IMR-90 (cell line): ENCODE results near the gene CD44. TPM values are rescaled to one million over a fixed set of nuclear protein-coding genes. Genes with fewer than 3 reads are reported as not detected.

Experiments used
- ATAC-seq: fragments of 200-7000 bp; cut with Tn5 transposase; 2 replicates; pipeline ENCODE4 v1.9.1; 2020; ENCODE audit warnings: low read depth, mild to moderate bottlenecking, moderate library complexity
- BruUV-seq: library from RNA; stranded (reverse); fragments of 400-500 nt; replicated peaks from 2 replicates; lab custom pipeline; 2021; lab: Mats Ljungman, UMichigan
- CTCF ChIA-PET: fragments of 300-600 bp; formaldehyde crosslinking; extraction: SDS; loops from one replicate; lab custom pipeline; 2021; ENCODE audit warnings: antibody characterized with exemption; lab: Yijun Ruan, JAX
- POLR2A ChIA-PET: fragments of 300-600 bp; sonication (Branson Sonifier 250); formaldehyde crosslinking; loops from one replicate; lab custom pipeline; 2022; ENCODE audit warnings: antibody characterized with exemption; ENCODE audit not compliant: unreplicated experiment; lab: Charles Lee
- DNase-seq: peaks from one replicate; pipeline ENCODE4 v3.0.0; 2013
- H2AFZ ChIP-seq: replicated peaks from 2 replicates; pipeline ENCODE3; 2013; ENCODE audit warnings: low read length, mild to moderate bottlenecking; ENCODE audit not compliant: poor library complexity
- H2AK5ac ChIP-seq: 2 replicates; pipeline ENCODE4 v1.6.1; 2013; ENCODE audit warnings: low read depth, low read length, inconsistent platforms
- H2AK9ac ChIP-seq: replicated peaks from 2 replicates; pipeline ENCODE3; 2013; ENCODE audit warnings: mild to moderate bottlenecking, low read depth, low read length, moderate library complexity; ENCODE audit not compliant: poor library complexity
- H2BK120ac ChIP-seq: 2 replicates; pipeline ENCODE4 v1.6.1; 2013; ENCODE audit warnings: low read depth, low read length, inconsistent platforms
- H2BK15ac ChIP-seq: 3 replicates; pipeline ENCODE4 v1.6.1; 2013; ENCODE audit warnings: low read depth, low read length, inconsistent platforms
- H2BK20ac ChIP-seq: 2 replicates; pipeline ENCODE4 v1.6.1; 2013; ENCODE audit warnings: low read depth, mild to moderate bottlenecking, inconsistent platforms, low read length, moderate library complexity
- H2BK5ac ChIP-seq: 2 replicates; pipeline ENCODE4 v1.6.1; 2013; ENCODE audit warnings: mild to moderate bottlenecking, low read depth, low read length, inconsistent platforms; ENCODE audit not compliant: poor library complexity, severe bottlenecking
- H3K14ac ChIP-seq: replicated peaks from 2 replicates; pipeline ENCODE4 v1.6.1; 2013; ENCODE audit warnings: low read depth, low read length, inconsistent platforms
- H3K18ac ChIP-seq: 2 replicates; pipeline ENCODE4 v1.6.1; 2013; ENCODE audit warnings: low read depth, low read length, control low read depth
- H3K23ac ChIP-seq: 2 replicates; pipeline ENCODE4 v1.6.1; 2013; ENCODE audit warnings: low read depth, low read length, inconsistent platforms
- H3K27ac ChIP-seq: 2 replicates; pipeline ENCODE4 v1.5.1; 2013; ENCODE audit warnings: mild to moderate bottlenecking, control low read depth, low read length; ENCODE audit not compliant: insufficient read depth
- H3K27me3 ChIP-seq: 2 replicates; pipeline ENCODE4 v1.6.1; 2013; ENCODE audit warnings: low read length; ENCODE audit not compliant: control insufficient read depth, insufficient read depth
- H3K36me3 ChIP-seq: 2 replicates; pipeline ENCODE4 v1.6.1; 2013; ENCODE audit warnings: low read length, mixed read lengths; ENCODE audit not compliant: control insufficient read depth, insufficient read depth
- H3K4ac ChIP-seq: 2 replicates; pipeline ENCODE4 v1.6.1; 2013; ENCODE audit warnings: low read depth, low read length, inconsistent platforms
- H3K4me1 ChIP-seq: 2 replicates; pipeline ENCODE4 v1.6.1; 2013; ENCODE audit warnings: low read length, mixed read lengths; ENCODE audit not compliant: control insufficient read depth, insufficient read depth
- H3K4me2 ChIP-seq: 2 replicates; pipeline ENCODE4 v1.6.1; 2013; ENCODE audit warnings: low read depth, mild to moderate bottlenecking, control low read depth, low read length, moderate library complexity
- H3K4me3 ChIP-seq: 2 replicates; pipeline ENCODE4 v1.5.1; 2013; ENCODE audit warnings: low read depth, mild to moderate bottlenecking, control low read depth, low read length, moderate library complexity; ENCODE audit not compliant: insufficient read depth
- H3K56ac ChIP-seq: 2 replicates; pipeline ENCODE4 v1.6.1; 2013; ENCODE audit warnings: low read length, inconsistent platforms; ENCODE audit not compliant: insufficient read depth; ENCODE audit errors: extremely low read depth
- H3K79me1 ChIP-seq, 2 experiments: 2 replicates each; pipeline ENCODE4 v1.6.1; 2013; ENCODE audit warnings: low read length in 2 of 2, inconsistent platforms in 1 of 2, low read depth in 1 of 2
- H3K9ac ChIP-seq: 2 replicates; pipeline ENCODE4 v1.6.1; 2013; ENCODE audit warnings: low read depth, low read length, control low read depth
- H3K9me1 ChIP-seq: 2 replicates; pipeline ENCODE4 v1.6.1; 2013; ENCODE audit warnings: low read length, inconsistent platforms; ENCODE audit not compliant: insufficient read depth
- H3K9me3 ChIP-seq: 2 replicates; pipeline ENCODE4 v1.6.1; 2013; ENCODE audit warnings: low read length; ENCODE audit not compliant: control insufficient read depth, insufficient read depth
- H4K20me1 ChIP-seq: 2 replicates; pipeline ENCODE4 v1.6.1; 2013; ENCODE audit warnings: low read length, inconsistent platforms; ENCODE audit not compliant: insufficient read depth
- H4K5ac ChIP-seq: 2 replicates; pipeline ENCODE4 v1.6.1; 2013; ENCODE audit warnings: mild to moderate bottlenecking, low read depth, low read length, control low read depth
- H4K8ac ChIP-seq, 2 experiments: 2 replicates each; pipeline ENCODE4 v1.6.1; 2013; ENCODE audit warnings: low read depth in 2 of 2, low read length in 2 of 2, control low read depth in 1 of 2, inconsistent platforms in 1 of 2
- H4K91ac ChIP-seq: 2 replicates; pipeline ENCODE4 v1.6.1; 2013; ENCODE audit warnings: low read depth, low read length, inconsistent platforms; ENCODE audit not compliant: insufficient read depth
- CHD1 ChIP-seq: IDR thresholded peaks from 2 replicates; pipeline ENCODE4 v1.6.1; 2012; ENCODE audit warnings: low read depth, low read length, improper control_type of control experiment
- FOS ChIP-seq: fragments of 150-350 bp; IDR thresholded peaks from 2 replicates; pipeline ENCODE4 v1.6.1; 2016; ENCODE audit warnings: low read depth, low read length
- NFE2L2 ChIP-seq: fragments of 150-350 bp; IDR thresholded peaks from 2 replicates; pipeline ENCODE4 v1.6.1; 2016; ENCODE audit warnings: low read depth, mild to moderate bottlenecking, low read length
- RFX5 ChIP-seq: IDR thresholded peaks from 2 replicates; pipeline ENCODE4 v1.8.0; 2012; ENCODE audit warnings: low read depth, mild to moderate bottlenecking, low read length, moderate library complexity
- WGBS, 2 experiments: methylation state at CpG; one replicate each; pipeline versions ENCODE4 v1.1.5 to v1.1.7; 2013; ENCODE audit warnings: missing lambda C conversion rate in 2 of 2; ENCODE audit not compliant: insufficient read length in 1 of 2; ENCODE audit errors: extremely low coverage in 2 of 2; 5-methylcytosine and 5-hydroxymethylcytosine counted together
- dilution Hi-C: fragments of 300-500 bp; cut with HindIII; formaldehyde crosslinking; loops from one replicate; pipeline ENCODE4 v1.14.3; 2018; ENCODE audit warnings: low sequenced_read_pairs; ENCODE audit not compliant: unreplicated experiment
- in situ Hi-C: fragments of 300-500 bp; cut with MboI; formaldehyde crosslinking; loops from 3 replicates; pipeline ENCODE4 v1.14.3; 2019; ENCODE audit warnings: low sequenced_read_pairs, inconsistent platforms, mixed read lengths
- intact Hi-C: fragments of 100-400 bp; cut with micrococcal nuclease; formaldehyde crosslinking; loops from 2 replicates; pipeline ENCODE4 v1.10.0; 2022
- polyA plus RNA-seq, 3 experiments: library from polyadenylated mRNA; depleted of rRNA; stranded (reverse); fragments of >200 nt; gene quantifications; 2 replicates each; pipeline ENCODE4 v1.2.3, GENCODE V29; 2012; ENCODE audit warnings: low replicate concordance in 1 of 3
- total RNA-seq: library from RNA; depleted of rRNA; stranded (reverse); fragments of >200 nt; gene quantifications from 2 replicates; pipeline ENCODE4 v1.2.3, GENCODE V29; 2012
- TF ChIP-seq, protein P1 (sequence below): fragments of 150-350 bp; IDR thresholded peaks from 2 replicates; pipeline ENCODE4 v1.6.1; 2017; ENCODE audit warnings: mild to moderate bottlenecking, antibody characterized with exemption, low read length, low read depth

Gene CD44
- total and polyA plus RNA-seq, 2 of the 4 experiments (the other 2 are of a cell fraction) = 357 to 947 TPM

DNA sequence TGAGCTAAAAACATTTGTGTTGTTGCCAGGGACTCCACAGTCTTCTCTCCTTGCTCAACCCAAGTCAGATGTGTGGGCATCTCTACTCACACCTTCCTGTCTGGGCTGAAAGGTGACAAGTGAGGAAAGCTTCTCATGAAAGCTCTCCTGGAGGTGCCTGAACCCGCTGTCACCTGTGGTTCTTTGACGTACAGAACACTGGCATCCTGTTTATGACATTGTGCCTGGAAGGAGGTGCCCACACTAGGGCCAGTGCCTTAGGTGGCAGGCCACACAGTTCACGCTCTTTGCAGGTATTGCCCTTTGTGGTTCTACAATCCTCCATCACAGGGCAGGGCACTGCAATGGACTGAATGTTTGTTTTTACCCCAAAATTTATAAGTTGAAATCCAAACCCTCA, 108.5 kb downstream of the CD44 start:
- Histone ChIP-seq H2BK20ac (peak overlapping the region; percentile 16; the same call in 1 of the 2 replicates), H3K18ac (peak overlapping the region; percentile 50; the same call in 1 of the 2 replicates), H3K4me2 (no peak overlapping the region), H4K91ac (no peak overlapping the region; the same call in 1 of the 2 replicates), H3K79me1 (no peaks in the 10 kb centered on the region), H2AK9ac (no peak overlapping the region), H3K4ac (0 out of 2 replicates have a peak overlapping the region, but pooled peaks have one; percentile 48), H3K4me1 (peaks cover 2% of the 10 kb centered on the region; the same call in 1 of the 2 replicates), H4K5ac (no peak overlapping the region), H3K27ac (no peak overlapping the region), H4K20me1 (no peaks in the 10 kb centered on the region), H3K9ac (no peak overlapping the region), H2BK5ac (peak overlapping the region; percentile 37), H2BK15ac (0 out of 3 replicates have a peak overlapping the region, but pooled peaks have one; percentile 26), H4K8ac (no peak overlapping the region), H3K9me3 (no peaks in the 10 kb centered on the region; the same call in 1 of the 2 replicates), H3K23ac (no peak overlapping the region), H3K56ac (no peak overlapping the region), H3K9me1 (peaks cover 5% of the 10 kb centered on the region; the same call in 1 of the 2 replicates), H2AFZ (no peak overlapping the region), H3K27me3 (no peaks in the 10 kb centered on the region), H3K36me3 (no peaks in the 10 kb centered on the region), H2BK120ac (no peak overlapping the region), H3K4me3 (no peak overlapping the region), H2AK5ac (peak overlapping the region; percentile 17; the same call in 1 of the 2 replicates), H3K14ac (no peak overlapping the region; the same call in 1 of the 2 replicates)
- WGBS, 2 experiments = 94% methylated on average over 2 of the region's 3 CpGs; no CpG with 5 or more reads in 1 of the 2 experiments
- dilution Hi-C loops (no loop called here), intact Hi-C loops (no loop called here), in situ Hi-C loops (no loop called here)
- CTCF ChIA-PET = no interaction called here
- DNase-seq (no peak), ATAC-seq (no peak)
- no TSS peak for BruUV-seq
- POLR2A ChIA-PET = no interaction called here
- TF ChIP-seq RFX5 = no peak
- no peak for TF ChIP-seq FOS
- TF ChIP-seq NFE2L2 = no peak
- no peak for TF ChIP-seq CHD1
- TF ChIP-seq, protein P1, sequence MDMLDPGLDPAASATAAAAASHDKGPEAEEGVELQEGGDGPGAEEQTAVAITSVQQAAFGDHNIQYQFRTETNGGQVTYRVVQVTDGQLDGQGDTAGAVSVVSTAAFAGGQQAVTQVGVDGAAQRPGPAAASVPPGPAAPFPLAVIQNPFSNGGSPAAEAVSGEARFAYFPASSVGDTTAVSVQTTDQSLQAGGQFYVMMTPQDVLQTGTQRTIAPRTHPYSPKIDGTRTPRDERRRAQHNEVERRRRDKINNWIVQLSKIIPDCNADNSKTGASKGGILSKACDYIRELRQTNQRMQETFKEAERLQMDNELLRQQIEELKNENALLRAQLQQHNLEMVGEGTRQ = no peak
